K562 (cell line): ENCODE measurements around the gene PLEKHA5.

Experiments used
- CEBPB ChIP-seq: fragments of 450-650 bp; IDR thresholded peaks from 2 replicates; pipeline ENCODE4 v1.6.1; 2016; ENCODE audit warnings: missing genetic modification characterization, missing compliant biosample characterization
- CTCF ChIP-seq, 3 experiments: IDR thresholded peaks in 2 of 3; conservative IDR thresholded peaks in 1 of 3; 2 replicates each; pipeline ENCODE4 v1.5.1; 2011 to 2012; ENCODE audit warnings: low read length in 3 of 3, mild to moderate bottlenecking in 3 of 3, control low read depth in 2 of 3, improper control_type of control experiment in 1 of 3, inconsistent platforms in 1 of 3, low read depth in 1 of 3, mixed read lengths in 1 of 3, moderate library complexity in 1 of 3; ENCODE audit not compliant: insufficient read depth in 2 of 3
- FOXP4 ChIP-seq: sonication (generic); formaldehyde crosslinking; IDR thresholded peaks from 2 replicates; pipeline ENCODE4 v1.8.0; 2022; ENCODE audit warnings: mild to moderate bottlenecking, missing genetic modification reagents, borderline replicate concordance
- NFIC ChIP-seq: fragments of 450-650 bp; IDR thresholded peaks from 2 replicates; pipeline ENCODE4 v1.6.1; 2017; ENCODE audit warnings: mild to moderate bottlenecking, inconsistent platforms
- SP1 ChIP-seq: sonication (generic); formaldehyde crosslinking; IDR thresholded peaks from 2 replicates; pipeline ENCODE4 v1.8.1; 2022; ENCODE audit warnings: mild to moderate bottlenecking, missing genetic modification reagents
- ZNF583 ChIP-seq: fragments of 250-450 bp; sonication (Bioruptor Pico); IDR thresholded peaks from 2 replicates; pipeline ENCODE4 v1.4.0; 2020

- no peak for TF ChIP-seq ZNF583 (CRISPR knock-in tag)
- no peak for TF ChIP-seq FOXP4 (CRISPR knock-in tag)
- no peak for TF ChIP-seq CEBPB (tag)
- TF ChIP-seq SP1 (CRISPR knock-in tag), result no peak
- no peak for TF ChIP-seq NFIC
- TF ChIP-seq CTCF (IDR thresholded peaks at IDR 0.05 in 2 of 3, conservative IDR thresholded peaks at IDR 0.05 in 1 of 3; ENCODE audit: insufficient read depth in 2 of 3, low read depth in 1 of 3, low read length in 3 of 3), result no peak
Measured at GRCh38 chr12:19423166-19423930, 293.8 kb downstream of the PLEKHA5 start.
